ENCODE measurements around the gene CERCAM. TPM values are rescaled to one million over a fixed set of nuclear protein-coding genes. Genes with fewer than 3 reads are reported as not detected.
A peak's percentile ranks its signal among the peaks of the same experiment; 100 is the strongest.

Gene CERCAM
- total RNA-seq, 1 donor from 2014 or later, result 47.3 TPM

DNA sequence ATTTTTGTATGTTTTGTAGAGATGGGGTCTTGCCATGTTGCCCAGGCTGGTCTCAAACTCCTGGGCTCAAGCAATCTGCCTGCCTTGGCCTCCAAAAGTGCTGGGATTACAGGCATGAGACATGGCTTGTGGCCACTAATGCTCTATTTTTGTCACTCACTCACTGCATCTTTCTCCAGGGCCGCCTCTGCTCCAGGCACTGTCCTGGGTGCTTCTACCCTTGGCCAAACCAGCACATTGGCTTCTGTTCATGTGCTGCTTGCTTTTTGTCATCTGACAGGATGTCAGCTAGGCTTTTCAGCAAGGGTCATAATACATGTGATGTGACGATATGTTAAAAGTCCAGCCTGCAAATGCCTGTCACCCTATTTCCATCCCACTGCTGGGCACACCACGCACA is 38.4 kb downstream of the CERCAM start:
- Mint-ChIP-seq H3K4me1 (ENCODE audit: unreplicated experiment) (peaks cover 8% of the 10 kb centered on the region), H3K4me3 (peak overlapping the region; percentile 51), H3K9me3 (no peaks in the 10 kb centered on the region), H3K36me3 (peaks cover 8% of the 10 kb centered on the region), H3K27ac (no peak overlapping the region), H3K27me3 (no peaks in the 10 kb centered on the region)
- no peak for DNase-seq (ENCODE audit: extremely low spot score, unreplicated experiment)
- TF ChIP-seq, protein P1, sequence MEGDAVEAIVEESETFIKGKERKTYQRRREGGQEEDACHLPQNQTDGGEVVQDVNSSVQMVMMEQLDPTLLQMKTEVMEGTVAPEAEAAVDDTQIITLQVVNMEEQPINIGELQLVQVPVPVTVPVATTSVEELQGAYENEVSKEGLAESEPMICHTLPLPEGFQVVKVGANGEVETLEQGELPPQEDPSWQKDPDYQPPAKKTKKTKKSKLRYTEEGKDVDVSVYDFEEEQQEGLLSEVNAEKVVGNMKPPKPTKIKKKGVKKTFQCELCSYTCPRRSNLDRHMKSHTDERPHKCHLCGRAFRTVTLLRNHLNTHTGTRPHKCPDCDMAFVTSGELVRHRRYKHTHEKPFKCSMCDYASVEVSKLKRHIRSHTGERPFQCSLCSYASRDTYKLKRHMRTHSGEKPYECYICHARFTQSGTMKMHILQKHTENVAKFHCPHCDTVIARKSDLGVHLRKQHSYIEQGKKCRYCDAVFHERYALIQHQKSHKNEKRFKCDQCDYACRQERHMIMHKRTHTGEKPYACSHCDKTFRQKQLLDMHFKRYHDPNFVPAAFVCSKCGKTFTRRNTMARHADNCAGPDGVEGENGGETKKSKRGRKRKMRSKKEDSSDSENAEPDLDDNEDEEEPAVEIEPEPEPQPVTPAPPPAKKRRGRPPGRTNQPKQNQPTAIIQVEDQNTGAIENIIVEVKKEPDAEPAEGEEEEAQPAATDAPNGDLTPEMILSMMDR (conservative IDR thresholded peaks at IDR 0.05), result no peak

DNA sequence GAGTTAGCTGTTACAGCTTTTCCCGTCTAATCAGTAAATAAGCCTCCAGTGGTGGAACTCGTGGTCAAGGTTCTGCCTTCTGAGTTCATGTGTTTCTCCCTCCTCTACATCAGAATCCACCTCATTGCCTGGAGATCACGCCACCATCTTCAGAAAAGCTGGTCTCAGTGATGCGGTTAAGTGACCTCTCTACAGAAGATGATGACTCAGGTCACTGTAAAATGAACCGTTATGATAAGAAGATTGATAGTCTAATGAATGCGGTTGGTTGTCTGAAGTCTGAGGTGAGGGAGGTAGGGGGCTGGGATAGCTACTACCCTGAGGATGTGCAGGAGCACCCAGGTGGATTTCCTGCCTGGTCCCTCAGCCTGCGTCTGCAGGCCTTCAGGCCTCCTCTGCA is 48.4 kb downstream of the CERCAM start:
- no peak for DNase-seq (ENCODE audit: extremely low spot score, unreplicated experiment)
- H3K4me1 Mint-ChIP-seq (ENCODE audit: unreplicated experiment), result no peaks in the 10 kb centered on the region
- no peaks in the 10 kb centered on the region for H3K27me3 Mint-ChIP-seq
- peaks cover 8% of the 10 kb centered on the region for H3K36me3 Mint-ChIP-seq
- TF ChIP-seq, protein P1 (conservative IDR thresholded peaks at IDR 0.05), result no peak
- no peak overlapping the region for H3K27ac Mint-ChIP-seq
- no peaks in the 10 kb centered on the region for H3K9me3 Mint-ChIP-seq
- H3K4me3 Mint-ChIP-seq, result no peak overlapping the region

DNA sequence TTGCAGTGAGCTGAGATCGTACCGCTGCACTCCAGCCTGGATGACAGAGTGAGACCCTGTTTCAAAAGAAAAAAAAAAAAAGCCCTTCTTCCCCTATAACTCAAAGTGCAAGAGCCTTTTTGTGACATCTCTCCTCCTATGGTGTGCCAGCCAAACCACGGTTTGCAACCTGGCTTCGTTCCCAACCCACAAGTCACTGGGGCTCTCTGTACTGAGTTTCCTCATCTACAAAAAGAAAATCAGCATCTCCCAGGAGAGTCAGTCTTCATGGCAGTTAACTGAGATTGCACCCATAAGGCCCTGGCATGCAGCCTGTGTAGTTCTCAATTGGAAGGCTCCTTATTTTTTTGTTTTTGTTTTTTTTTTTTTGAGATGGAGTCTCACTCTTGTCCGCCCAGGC is 49.9 kb downstream of the CERCAM start:
- no peak overlapping the region for H3K4me3 Mint-ChIP-seq
- H3K36me3 Mint-ChIP-seq, result peaks cover 8% of the 10 kb centered on the region
- no peak overlapping the region for H3K27ac Mint-ChIP-seq
- H3K9me3 Mint-ChIP-seq, result no peaks in the 10 kb centered on the region
- no peaks in the 10 kb centered on the region for H3K27me3 Mint-ChIP-seq
- H3K4me1 Mint-ChIP-seq (ENCODE audit: unreplicated experiment), result no peaks in the 10 kb centered on the region
- no peak for DNase-seq (ENCODE audit: extremely low spot score, unreplicated experiment)
- TF ChIP-seq, protein P1 (conservative IDR thresholded peaks at IDR 0.05), result no peak

DNA sequence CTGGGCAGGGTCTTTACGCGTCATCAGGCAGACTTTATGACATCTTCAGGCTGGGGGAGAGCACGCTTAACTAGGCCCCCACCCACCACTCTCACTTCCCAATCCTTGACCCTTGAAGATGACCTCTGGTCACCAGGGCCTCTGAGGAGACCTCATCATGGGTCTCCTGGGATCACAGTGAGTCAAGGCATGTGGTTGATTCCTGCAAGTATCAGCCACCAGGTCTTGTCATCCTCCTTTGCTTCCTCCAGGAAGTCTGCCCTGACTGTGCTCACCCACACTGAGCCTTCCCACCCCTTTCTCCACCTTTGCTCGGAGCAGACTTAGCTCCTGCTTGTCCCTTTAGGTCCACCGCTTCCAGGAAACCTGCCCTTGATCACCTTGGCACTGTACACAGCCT is 52.4 kb downstream of the CERCAM start:
- no peak for DNase-seq (ENCODE audit: extremely low spot score, unreplicated experiment)
- no peaks in the 10 kb centered on the region for H3K27me3 Mint-ChIP-seq
- TF ChIP-seq, protein P1 (conservative IDR thresholded peaks at IDR 0.05), result no peak
- H3K36me3 Mint-ChIP-seq, result peaks cover 13% of the 10 kb centered on the region
- no peak overlapping the region for H3K27ac Mint-ChIP-seq
- no peaks in the 10 kb centered on the region for H3K9me3 Mint-ChIP-seq
- no peak overlapping the region for H3K4me3 Mint-ChIP-seq
- no peaks in the 10 kb centered on the region for H3K4me1 Mint-ChIP-seq (ENCODE audit: unreplicated experiment)

DNA sequence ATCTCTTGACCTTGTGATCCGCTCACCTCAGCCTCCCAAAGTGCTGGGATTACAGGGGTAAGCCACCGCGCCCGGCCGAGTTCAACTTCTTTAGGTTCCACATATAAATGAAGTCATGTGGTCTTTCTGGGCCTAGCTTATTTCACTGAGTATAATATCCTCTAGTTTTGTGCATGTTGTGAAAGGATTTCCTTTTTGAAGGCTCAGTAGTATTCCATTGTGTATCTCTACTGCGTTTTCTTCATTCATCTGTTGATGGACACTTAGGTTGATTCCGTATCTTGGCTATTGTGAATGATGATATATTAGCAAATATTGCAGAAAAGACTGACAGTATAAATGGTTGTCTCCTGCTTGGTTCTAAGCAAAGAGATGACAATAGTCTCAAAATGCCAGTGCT is 55.2 kb downstream of the CERCAM start:
- Mint-ChIP-seq H3K36me3 (peaks cover 18% of the 10 kb centered on the region), H3K27ac (no peak overlapping the region), H3K4me3 (no peak overlapping the region), H3K27me3 (no peaks in the 10 kb centered on the region), H3K4me1 (ENCODE audit: unreplicated experiment) (no peaks in the 10 kb centered on the region), H3K9me3 (no peaks in the 10 kb centered on the region)
- no peak for DNase-seq (ENCODE audit: extremely low spot score, unreplicated experiment)
- TF ChIP-seq, protein P1 (conservative IDR thresholded peaks at IDR 0.05), result no peak

DNA sequence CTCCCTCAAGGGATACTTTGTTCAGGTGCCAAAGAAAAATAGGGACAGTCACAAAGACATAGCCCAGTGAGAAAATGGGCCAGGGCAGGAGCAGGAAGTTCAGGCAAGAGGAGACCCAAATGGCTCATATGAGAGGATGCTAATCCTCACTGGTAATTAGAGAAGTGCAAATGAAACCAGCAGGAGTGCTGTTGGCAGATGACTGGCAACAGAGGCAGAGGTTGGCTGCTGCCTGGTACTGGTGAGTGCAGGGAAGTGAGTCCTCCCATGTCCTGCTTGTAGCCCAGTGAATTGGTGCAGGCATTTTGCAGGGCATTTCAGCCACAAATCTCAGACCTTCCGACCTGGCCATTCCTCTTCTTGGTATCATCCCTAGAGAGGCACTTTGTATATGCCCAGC is 58.6 kb downstream of the CERCAM start:
- Mint-ChIP-seq H3K9me3 (no peaks in the 10 kb centered on the region), H3K4me1 (ENCODE audit: unreplicated experiment) (no peaks in the 10 kb centered on the region), H3K4me3 (no peak overlapping the region), H3K36me3 (peaks cover 27% of the 10 kb centered on the region), H3K27me3 (no peaks in the 10 kb centered on the region), H3K27ac (no peak overlapping the region)
- DNase-seq (ENCODE audit: extremely low spot score, unreplicated experiment), result no peak
- TF ChIP-seq, protein P1 (conservative IDR thresholded peaks at IDR 0.05), result no peak

Measured in type B pancreatic cell (in vitro differentiated cells).